Measurements from ENCODE around the gene FATE1. TPM values are rescaled to one million over a fixed set of nuclear protein-coding genes. Genes with fewer than 3 reads are reported as not detected.

The FATE1 gene
- total RNA-seq, result not detected
- polyA plus RNA-seq (2013, experiment 1 of 2), result not detected
- polyA plus RNA-seq (2013, experiment 2 of 2), result not detected
- long read RNA-seq, experiment 1, result 0 reads
- long read RNA-seq, experiment 2, result 0 reads
- long read RNA-seq, experiment 3, result 0 reads
- long read RNA-seq, experiment 4, result 0 reads

- Histone ChIP-seq H3K27ac (ENCODE audit: low read depth, low read length) (no peak within 1 kb of the TSS), H3K4me3 (ENCODE audit: low read length) (no peak within 1 kb of the TSS), H3K9me3 (ENCODE audit: control insufficient read depth, low read length) (no peaks in the 10 kb centered on the region), H3K36me3 (ENCODE audit: control insufficient read depth, insufficient read depth, low read length) (no peaks in the 10 kb centered on the region), H3K9ac (ENCODE audit: extremely low read depth, low read length, poor library complexity, severe bottlenecking) (no peak within 1 kb of the TSS), H3K27me3 (ENCODE audit: control insufficient read depth, insufficient read depth, low read length, poor library complexity, severe bottlenecking) (no peaks in the 10 kb centered on the region), H3K4me1 (ENCODE audit: control insufficient read depth, insufficient read depth, low read length) (no peaks in the 10 kb centered on the region)
- Mint-ChIP-seq H3K36me3 (ENCODE audit: low read depth) (no peaks in the 10 kb centered on the region), H3K27me3 (ENCODE audit: insufficient read depth) (no peaks in the 10 kb centered on the region), H3K4me3 (no peak within 1 kb of the TSS), H3K27ac (no peak within 1 kb of the TSS), H3K4me1 (peaks cover 9% of the 10 kb centered on the region), H3K9me3 (peaks cover 73% of the 10 kb centered on the region)
- 92 to 100% methylated on average over 1 to 3 of the region's 3 CpGs for WGBS, 2 experiments (ENCODE audit: insufficient coverage in 1 of 2, insufficient read length in 1 of 2)
- TF ChIP-seq CTCF (conservative IDR thresholded peaks at IDR 0.05), result no peak
- DNase-seq, result no peak
Measured at GRCh38 chrX:151715752-151716151, at the start of gene FATE1. TSS of gene FATE1 (plus strand) at chrX:151716035. CDS start at chrX:151716120, 85 bp downstream.

- no peaks in the 10 kb centered on the region for H3K36me3 ChIP-seq (ENCODE audit: control insufficient read depth, insufficient read depth, low read length)
- WGBS, 2 experiments (ENCODE audit: insufficient coverage in 1 of 2, insufficient read length in 1 of 2), result 40 to 67% methylated on average over 1 to 6 of the region's 6 CpGs
- no peak overlapping the region for H3K4me3 Mint-ChIP-seq
Measured at GRCh38 chrX:151675121-151675746, 40.6 kb upstream of the FATE1 start.

GRCh38 chrX:151676196-151676595, 39.6 kb upstream of the FATE1 start:
- DNase-seq, result no peak
- Mint-ChIP-seq H3K27me3 (ENCODE audit: insufficient read depth) (no peaks in the 10 kb centered on the region), H3K27ac (no peak overlapping the region), H3K4me1 (no peaks in the 10 kb centered on the region), H3K9me3 (peaks cover 62% of the 10 kb centered on the region), H3K36me3 (ENCODE audit: low read depth) (no peaks in the 10 kb centered on the region), H3K4me3 (no peak overlapping the region)
- no peak overlapping the region for H3K27ac ChIP-seq (ENCODE audit: low read depth, low read length)
- no peaks in the 10 kb centered on the region for H3K27me3 ChIP-seq (ENCODE audit: control insufficient read depth, insufficient read depth, low read length, poor library complexity, severe bottlenecking)
- no peak overlapping the region for H3K9ac ChIP-seq (ENCODE audit: extremely low read depth, low read length, poor library complexity, severe bottlenecking)
- no peak overlapping the region for H3K4me3 ChIP-seq (ENCODE audit: low read length)
- WGBS, 2 experiments (ENCODE audit: insufficient coverage in 1 of 2, insufficient read length in 1 of 2), result 94% methylated on average over 4 of the region's 4 CpGs; no CpG with 5 or more reads in 1 of the 2 experiments
- H3K36me3 ChIP-seq (ENCODE audit: control insufficient read depth, insufficient read depth, low read length), result no peaks in the 10 kb centered on the region
- H3K4me1 ChIP-seq (ENCODE audit: control insufficient read depth, insufficient read depth, low read length), result no peaks in the 10 kb centered on the region
- no peak for TF ChIP-seq CTCF (conservative IDR thresholded peaks at IDR 0.05)
- H3K9me3 ChIP-seq (ENCODE audit: control insufficient read depth, low read length), result no peaks in the 10 kb centered on the region

More at GRCh38 chrX:151675121-151675746, 40.6 kb upstream of the FATE1 start:
- Histone ChIP-seq H3K4me3 (ENCODE audit: low read length) (no peak overlapping the region), H3K27me3 (ENCODE audit: control insufficient read depth, insufficient read depth, low read length, poor library complexity, severe bottlenecking) (no peaks in the 10 kb centered on the region), H3K27ac (ENCODE audit: low read depth, low read length) (no peak overlapping the region), H3K4me1 (ENCODE audit: control insufficient read depth, insufficient read depth, low read length) (no peaks in the 10 kb centered on the region), H3K9ac (ENCODE audit: extremely low read depth, low read length, poor library complexity, severe bottlenecking) (no peak overlapping the region), H3K9me3 (ENCODE audit: control insufficient read depth, low read length) (no peaks in the 10 kb centered on the region)
- H3K9me3 Mint-ChIP-seq, result peaks cover 60% of the 10 kb centered on the region
- H3K27me3 Mint-ChIP-seq (ENCODE audit: insufficient read depth), result no peaks in the 10 kb centered on the region
- no peaks in the 10 kb centered on the region for H3K4me1 Mint-ChIP-seq
- no peaks in the 10 kb centered on the region for H3K36me3 Mint-ChIP-seq (ENCODE audit: low read depth)
- no peak for TF ChIP-seq CTCF (conservative IDR thresholded peaks at IDR 0.05)
- no peak overlapping the region for H3K27ac Mint-ChIP-seq
- DNase-seq, result no peak
